Lower leg skin (tissue), 3 donors: ENCODE data around the gene SULF2.

Experiments used
- POLR2A ChIP-seq, 2 donors: fragments of 450-650 bp; IDR thresholded peaks; one replicate each; pipeline ENCODE4 v1.6.1; 2016 to 2017; ENCODE audit warnings: antibody characterized with exemption in 2 of 2, mild to moderate bottlenecking in 1 of 2, moderate library complexity in 1 of 2
- TF ChIP-seq, protein P1 (sequence below), 3 donors: fragments of 450-650 bp; IDR thresholded peaks; one replicate each; pipeline ENCODE4 v1.5.1; 2016; ENCODE audit warnings: antibody characterized with exemption in 3 of 3, mild to moderate bottlenecking in 3 of 3, moderate library complexity in 2 of 3

DNA sequence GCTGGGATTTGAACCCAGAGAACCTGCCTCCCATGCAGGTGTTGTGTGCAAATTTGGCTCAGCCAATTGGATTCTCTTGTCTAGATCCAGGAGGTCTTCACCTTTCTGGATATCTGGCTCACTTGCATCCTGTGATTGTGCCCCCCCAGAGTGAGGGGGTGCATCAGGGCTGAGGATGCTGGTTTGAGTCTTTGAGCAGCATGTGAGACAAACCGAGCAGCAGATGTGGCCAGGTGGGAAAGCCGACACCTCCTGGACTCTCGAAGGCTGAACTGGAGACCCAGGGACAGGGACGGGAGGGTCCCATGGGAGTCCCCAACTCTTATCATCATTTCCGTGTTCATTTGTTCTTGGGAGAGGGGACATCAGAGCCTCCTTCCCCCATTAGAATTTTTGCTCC lies 30.6 kb upstream of the SULF2 start:
- TF ChIP-seq, protein P1, sequence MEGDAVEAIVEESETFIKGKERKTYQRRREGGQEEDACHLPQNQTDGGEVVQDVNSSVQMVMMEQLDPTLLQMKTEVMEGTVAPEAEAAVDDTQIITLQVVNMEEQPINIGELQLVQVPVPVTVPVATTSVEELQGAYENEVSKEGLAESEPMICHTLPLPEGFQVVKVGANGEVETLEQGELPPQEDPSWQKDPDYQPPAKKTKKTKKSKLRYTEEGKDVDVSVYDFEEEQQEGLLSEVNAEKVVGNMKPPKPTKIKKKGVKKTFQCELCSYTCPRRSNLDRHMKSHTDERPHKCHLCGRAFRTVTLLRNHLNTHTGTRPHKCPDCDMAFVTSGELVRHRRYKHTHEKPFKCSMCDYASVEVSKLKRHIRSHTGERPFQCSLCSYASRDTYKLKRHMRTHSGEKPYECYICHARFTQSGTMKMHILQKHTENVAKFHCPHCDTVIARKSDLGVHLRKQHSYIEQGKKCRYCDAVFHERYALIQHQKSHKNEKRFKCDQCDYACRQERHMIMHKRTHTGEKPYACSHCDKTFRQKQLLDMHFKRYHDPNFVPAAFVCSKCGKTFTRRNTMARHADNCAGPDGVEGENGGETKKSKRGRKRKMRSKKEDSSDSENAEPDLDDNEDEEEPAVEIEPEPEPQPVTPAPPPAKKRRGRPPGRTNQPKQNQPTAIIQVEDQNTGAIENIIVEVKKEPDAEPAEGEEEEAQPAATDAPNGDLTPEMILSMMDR (IDR thresholded peaks at IDR 0.05), result no peak
- no peak for TF ChIP-seq POLR2A (IDR thresholded peaks at IDR 0.05)
